Mononuclear cell (primary cell): ENCODE results near the gene HNRNPC. TPM values are rescaled to one million over a fixed set of nuclear protein-coding genes. Genes with fewer than 3 reads are reported as not detected.
"Not testable (repeated sequence)": the region's sequence is repeated elsewhere in the genome, so short reads cannot be mapped to it uniquely, and the experiment has no call there.

ENCODE experiments used
- H3K27me3 ChIP-seq: 2 replicates; pipeline ENCODE4 v1.6.0; 2011; ENCODE audit warnings: low read length, control low read depth; ENCODE audit not compliant: insufficient read depth
- H3K4me1 ChIP-seq: 2 replicates; pipeline ENCODE4 v1.5.1; 2011; ENCODE audit warnings: mild to moderate bottlenecking, low read length, control low read depth; ENCODE audit not compliant: insufficient read depth
- H3K4me3 ChIP-seq: 2 replicates; pipeline ENCODE4 v1.5.1; 2011; ENCODE audit warnings: mild to moderate bottlenecking, low read length, moderate library complexity
- H3K9me3 ChIP-seq: 2 replicates; pipeline ENCODE4 v1.5.1; 2011; ENCODE audit warnings: low read depth, mild to moderate bottlenecking, control low read depth, low read length
- total RNA-seq: library from RNA; depleted of rRNA; stranded (reverse); fragments of >200 nt; gene quantifications from one replicate; pipeline ENCODE4 v1.2.3, GENCODE V29; 2012

The HNRNPC gene
- total RNA-seq, 1 donor = 1,082 TPM

DNA sequence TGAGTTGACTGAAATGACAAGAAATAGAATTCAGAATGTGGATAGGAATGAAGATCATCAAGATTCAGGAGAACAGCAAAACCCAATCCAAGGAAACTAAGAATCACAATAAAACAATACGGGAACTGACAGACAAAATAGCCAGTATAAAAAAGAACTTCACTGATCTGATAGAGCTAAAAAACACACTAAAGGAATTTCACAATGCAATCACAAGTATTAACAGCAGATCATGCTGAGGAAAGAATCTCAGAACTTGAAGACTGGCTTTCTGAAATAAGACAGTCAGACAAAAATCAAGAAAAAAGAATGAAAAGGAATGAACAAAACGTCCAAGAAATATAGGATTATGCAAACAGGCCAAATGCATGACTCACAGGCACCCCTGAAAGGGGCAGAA, 98.1 kb downstream of the HNRNPC start:
- no peaks in the 10 kb centered on the region for H3K9me3 ChIP-seq
- H3K4me3 ChIP-seq = no peak overlapping the region
- H3K4me1 ChIP-seq = no peaks in the 10 kb centered on the region
- peaks cover 2% of the 10 kb centered on the region for H3K27me3 ChIP-seq

DNA sequence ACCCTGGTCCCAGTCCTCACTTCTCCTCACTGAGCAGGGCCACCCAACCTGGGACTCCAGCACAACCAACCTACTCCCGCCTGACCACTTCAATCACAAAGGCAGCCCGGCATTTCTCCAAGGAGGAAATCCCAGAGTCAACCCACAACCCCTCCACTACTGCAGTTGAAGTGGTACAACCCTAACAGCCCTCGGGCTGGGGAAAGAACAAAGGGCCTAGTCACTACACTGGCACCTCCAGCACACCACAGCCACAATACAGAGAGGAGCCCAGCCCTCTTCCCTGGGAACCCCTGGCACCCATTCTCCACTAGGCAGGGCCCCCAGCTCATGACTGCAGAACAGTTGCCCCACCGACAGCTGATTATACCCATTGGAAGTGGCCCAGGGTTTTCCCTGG, 99.7 kb downstream of the HNRNPC start:
- no peaks in the 10 kb centered on the region for H3K4me1 ChIP-seq
- peaks cover 2% of the 10 kb centered on the region for H3K27me3 ChIP-seq
- H3K4me3 ChIP-seq = no peak overlapping the region
- H3K9me3 ChIP-seq = no peaks in the 10 kb centered on the region

DNA sequence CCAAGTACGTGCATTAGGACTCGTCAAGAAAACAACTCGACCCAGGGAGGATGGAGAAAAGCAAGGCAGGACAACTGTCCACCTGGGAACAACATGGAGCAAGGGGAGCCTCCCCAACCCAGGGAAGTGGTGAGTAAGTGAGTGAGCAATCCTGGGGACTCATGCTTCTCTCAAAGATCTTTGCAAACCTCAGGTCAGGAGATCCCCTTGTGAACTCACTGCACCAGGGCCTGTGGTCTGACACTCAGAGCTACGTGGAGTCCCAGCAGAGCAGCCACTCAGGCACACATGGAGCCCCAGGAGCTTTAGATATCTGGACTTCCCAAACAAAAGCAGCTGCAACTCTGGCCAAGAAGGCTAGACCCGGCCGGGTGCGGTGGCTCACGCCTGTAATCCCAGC, 101.2 kb downstream of the HNRNPC start:
- Histone ChIP-seq H3K9me3 (no peaks in the 10 kb centered on the region), H3K27me3 (peaks cover 5% of the 10 kb centered on the region), H3K4me1 (no peaks in the 10 kb centered on the region), H3K4me3 (no peak overlapping the region)

DNA sequence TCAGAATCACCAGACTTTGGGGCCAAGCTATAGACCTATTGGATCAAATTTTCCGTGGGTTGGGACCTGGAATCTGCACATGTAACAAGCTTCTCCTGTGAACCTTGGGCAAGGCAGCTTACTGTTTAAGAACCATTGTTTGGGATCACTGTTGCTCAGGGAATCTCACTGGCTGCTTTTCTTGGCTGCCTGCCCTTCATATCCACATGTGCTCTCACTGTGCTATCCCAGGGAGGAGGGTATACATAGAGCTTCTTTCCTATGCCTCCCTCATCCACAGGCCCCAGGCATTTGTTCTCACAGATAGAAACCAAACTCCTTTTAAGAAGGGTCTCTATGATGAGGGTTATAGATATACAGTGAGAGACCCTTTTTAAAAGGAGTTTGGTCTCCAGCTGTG, 103.6 kb downstream of the HNRNPC start:
- H3K4me1 ChIP-seq = not testable (repeated sequence)

DNA sequence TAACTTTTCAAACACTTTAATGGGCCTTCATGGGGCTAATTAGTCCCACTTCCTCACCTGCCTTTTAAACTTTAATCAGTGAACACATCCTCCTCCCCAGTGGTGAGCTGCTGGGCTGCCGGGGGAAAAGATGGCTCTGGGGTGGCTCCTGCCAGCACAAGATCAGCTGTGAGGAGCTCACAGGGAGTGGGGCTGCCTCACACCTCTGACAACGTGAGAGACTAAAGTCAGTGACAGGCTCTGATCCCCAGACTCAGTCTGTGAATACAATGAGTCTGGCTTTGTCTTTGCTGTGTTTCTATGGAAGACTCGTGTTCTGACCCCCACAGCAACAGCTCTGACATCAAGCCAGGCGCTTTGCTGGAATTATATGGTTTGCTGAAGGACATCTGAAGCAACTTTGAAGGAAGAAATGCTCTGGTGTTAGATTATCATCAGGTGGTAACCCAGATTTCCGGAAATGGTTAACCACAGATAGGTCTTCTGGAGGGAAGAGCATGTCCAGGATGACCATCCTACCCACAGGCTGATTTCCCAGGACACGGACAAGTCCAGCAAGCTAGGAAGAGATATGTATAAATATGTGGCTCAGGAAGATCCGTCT, 104.1 kb downstream of the HNRNPC start:
- not testable (repeated sequence) for H3K27me3 ChIP-seq, H3K4me3 ChIP-seq, H3K9me3 ChIP-seq, H3K4me1 ChIP-seq

More for the DNA sequence above, 103.6 kb downstream of the HNRNPC start:
- not testable (repeated sequence) for H3K27me3 ChIP-seq, H3K4me3 ChIP-seq, H3K9me3 ChIP-seq

DNA sequence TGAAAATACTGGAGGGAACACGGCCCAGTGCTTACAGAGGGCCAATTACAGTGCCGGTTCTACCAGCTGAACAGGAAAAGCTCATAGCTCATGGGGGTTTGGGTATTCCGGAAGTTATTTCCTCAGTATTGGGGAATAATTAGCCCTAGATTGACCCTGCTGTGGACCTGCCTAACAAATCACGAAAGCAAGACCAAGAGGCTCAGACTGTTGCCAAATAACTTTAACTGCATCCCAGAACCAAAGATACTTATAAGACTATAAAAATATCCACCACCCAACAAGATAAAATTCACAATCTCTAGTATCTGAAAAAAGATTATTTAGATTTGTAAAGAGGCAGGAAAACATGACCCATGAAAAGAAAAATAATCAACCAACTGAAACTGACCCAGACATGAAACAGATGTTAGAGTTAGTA, 105.4 kb downstream of the HNRNPC start:
- H3K9me3 ChIP-seq = no peaks in the 10 kb centered on the region
- peaks cover 7% of the 10 kb centered on the region for H3K27me3 ChIP-seq
- no peaks in the 10 kb centered on the region for H3K4me1 ChIP-seq
- no peak overlapping the region for H3K4me3 ChIP-seq

DNA sequence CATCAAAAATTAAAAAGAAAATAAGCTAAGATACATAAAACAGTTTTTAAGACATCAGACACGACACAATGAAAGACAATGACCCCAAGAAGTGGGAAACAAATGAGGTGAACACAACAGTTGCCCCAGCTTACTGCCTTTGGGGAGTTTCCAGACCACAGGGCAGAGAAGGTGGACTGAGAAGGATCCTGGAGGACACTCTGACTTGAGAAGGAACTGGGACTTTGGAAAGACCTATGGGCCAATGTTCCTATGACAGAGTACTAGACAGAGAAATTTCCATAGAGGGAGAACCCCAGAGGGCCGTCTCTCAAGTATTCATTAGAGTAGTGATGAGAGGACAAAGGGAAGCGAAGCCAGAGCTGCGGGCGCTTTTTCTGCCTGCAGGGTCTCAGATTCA, 107.2 kb downstream of the HNRNPC start:
- H3K9me3 ChIP-seq = no peaks in the 10 kb centered on the region

DNA sequence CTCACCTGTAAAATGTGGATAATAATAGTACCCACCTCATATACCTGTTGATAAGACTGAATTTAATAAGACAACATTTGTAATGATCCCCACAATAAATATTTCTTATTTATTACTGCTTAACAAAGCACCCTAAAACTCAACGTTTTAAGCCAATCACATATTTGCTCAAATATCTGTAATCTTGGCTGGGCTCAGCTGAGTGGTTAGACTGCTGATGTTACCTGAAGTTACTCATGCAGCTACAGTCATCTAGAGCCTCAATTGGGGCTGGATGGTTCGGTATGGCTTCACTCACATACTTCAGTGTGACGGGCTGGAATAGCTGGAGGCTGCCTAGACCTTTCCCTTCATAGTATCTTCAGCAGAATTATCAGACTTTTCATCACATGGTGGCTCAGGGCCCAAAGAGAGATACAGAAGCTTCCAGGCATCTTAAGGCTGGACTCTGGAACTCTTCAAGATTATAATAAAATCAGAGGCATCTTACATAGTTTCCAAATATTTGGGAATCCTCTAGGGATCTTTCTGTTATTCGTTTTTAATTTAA, 109.1 kb downstream of the HNRNPC start:
- Histone ChIP-seq H3K27me3 (peaks cover 10% of the 10 kb centered on the region), H3K9me3 (no peaks in the 10 kb centered on the region), H3K4me3 (no peak overlapping the region), H3K4me1 (no peaks in the 10 kb centered on the region)

More for the DNA sequence above, 107.2 kb downstream of the HNRNPC start:
- Histone ChIP-seq H3K27me3 (peaks cover 9% of the 10 kb centered on the region), H3K4me3 (no peak overlapping the region), H3K4me1 (no peaks in the 10 kb centered on the region)

Other genes with a start within 250 kb of the HNRNPC start
- 9.7 TPM for gene NDRG2, start 244.4 kb downstream of the HNRNPC start, total RNA-seq
- gene TPPP2, start 239.2 kb downstream of the HNRNPC start, total RNA-seq = not detected
- not detected for gene RNASE13, start 234.6 kb downstream of the HNRNPC start, total RNA-seq
- gene RNASE7, start 227.1 kb downstream of the HNRNPC start, total RNA-seq = not detected
- not detected for gene RNASE8, start 211.6 kb downstream of the HNRNPC start, total RNA-seq
- 12.9 TPM for gene ARHGEF40, start 199.1 kb downstream of the HNRNPC start, total RNA-seq
- gene ZNF219, start 170.8 kb downstream of the HNRNPC start, total RNA-seq = 8.9 TPM
- 0.21 TPM for gene TMEM253, start 168.4 kb downstream of the HNRNPC start, total RNA-seq
- gene OR5AU1, start 113.4 kb downstream of the HNRNPC start, total RNA-seq = not detected
- gene RPGRIP1, start 10.6 kb upstream of the HNRNPC start, total RNA-seq = 0.42 TPM
- 59.5 TPM for gene SUPT16H, start 114.6 kb upstream of the HNRNPC start, total RNA-seq
- gene CHD8, start 186.7 kb upstream of the HNRNPC start, total RNA-seq = 99.9 TPM
- 26.7 TPM for gene RAB2B, start 207.5 kb upstream of the HNRNPC start, total RNA-seq
- 51.1 TPM for gene TOX4, start 207.8 kb upstream of the HNRNPC start, total RNA-seq
- gene METTL3, start 241.9 kb upstream of the HNRNPC start, total RNA-seq = 41.3 TPM